ENCODE results near the gene NAA38.

DNA sequence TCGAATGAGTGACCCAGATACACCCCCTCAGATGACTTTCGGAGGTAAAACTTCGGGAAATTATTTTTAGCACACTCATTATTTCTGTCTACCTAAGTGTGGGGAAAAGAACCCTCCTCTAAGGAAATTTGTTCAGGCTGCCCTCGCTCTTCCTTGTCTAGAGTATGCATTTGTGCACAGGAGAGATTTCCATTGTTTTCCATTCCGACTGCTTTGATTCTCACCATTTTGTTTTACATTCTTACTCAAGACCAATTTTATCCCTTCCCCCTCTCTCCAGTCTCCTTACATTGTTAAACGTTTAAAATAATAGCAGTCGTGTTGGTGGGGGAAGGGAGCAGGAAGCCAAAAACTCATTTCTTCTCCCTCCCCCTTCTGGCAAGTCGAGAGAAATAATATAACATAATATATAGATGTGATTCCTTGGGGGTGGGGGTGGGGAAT lies 29.7 kb upstream of the NAA38 start:
- no peak for TF ChIP-seq POLR2A (IDR thresholded peaks at IDR 0.05; ENCODE audit: borderline replicate concordance, extremely low read depth, insufficient read depth, insufficient read length)
- TF ChIP-seq EGR1 (IDR thresholded peaks at IDR 0.05; ENCODE audit: low read depth): no peak

Measured in HCT116 (cell line).